HFF-Myc (cell line): ENCODE data around the gene GPC5.

Experiments
- DNase-seq: peaks from one replicate; pipeline ENCODE4 v3.0.0-alpha.2; 2011; ENCODE audit warnings: low read depth; ENCODE audit errors: extremely low read depth
- H3K4me3 ChIP-seq: replicated peaks from 2 replicates; pipeline ENCODE4 v1.5.1; 2011; ENCODE audit warnings: low read depth, mild to moderate bottlenecking, control low read depth, low read length
- TF ChIP-seq, protein P1 (sequence below): IDR thresholded peaks from 2 replicates; pipeline ENCODE4 v1.5.1; 2012; ENCODE audit warnings: mild to moderate bottlenecking, low read depth, low read length, control low read depth; ENCODE audit errors: missing control alignments

GPC5 gene

DNA sequence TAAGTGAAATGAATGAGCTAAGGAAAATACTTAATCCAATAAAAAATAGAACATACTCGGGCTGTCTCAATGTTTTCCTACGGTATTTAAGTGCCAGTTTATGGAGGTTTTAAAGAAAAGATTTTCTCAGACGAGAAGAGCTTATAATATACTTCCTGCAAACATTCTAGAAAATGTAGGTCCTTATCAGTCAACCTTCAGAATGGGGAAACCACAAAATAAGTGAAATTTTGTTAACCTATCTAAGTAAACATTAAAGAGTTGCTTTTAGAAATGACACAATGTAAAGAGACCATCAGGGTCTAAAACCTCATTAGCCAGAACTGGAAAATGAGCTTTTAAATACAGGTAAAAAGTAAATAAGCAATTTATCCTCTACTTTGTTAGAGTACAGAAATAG is 38.8 kb upstream of the GPC5 start:
- TF ChIP-seq, protein P1, sequence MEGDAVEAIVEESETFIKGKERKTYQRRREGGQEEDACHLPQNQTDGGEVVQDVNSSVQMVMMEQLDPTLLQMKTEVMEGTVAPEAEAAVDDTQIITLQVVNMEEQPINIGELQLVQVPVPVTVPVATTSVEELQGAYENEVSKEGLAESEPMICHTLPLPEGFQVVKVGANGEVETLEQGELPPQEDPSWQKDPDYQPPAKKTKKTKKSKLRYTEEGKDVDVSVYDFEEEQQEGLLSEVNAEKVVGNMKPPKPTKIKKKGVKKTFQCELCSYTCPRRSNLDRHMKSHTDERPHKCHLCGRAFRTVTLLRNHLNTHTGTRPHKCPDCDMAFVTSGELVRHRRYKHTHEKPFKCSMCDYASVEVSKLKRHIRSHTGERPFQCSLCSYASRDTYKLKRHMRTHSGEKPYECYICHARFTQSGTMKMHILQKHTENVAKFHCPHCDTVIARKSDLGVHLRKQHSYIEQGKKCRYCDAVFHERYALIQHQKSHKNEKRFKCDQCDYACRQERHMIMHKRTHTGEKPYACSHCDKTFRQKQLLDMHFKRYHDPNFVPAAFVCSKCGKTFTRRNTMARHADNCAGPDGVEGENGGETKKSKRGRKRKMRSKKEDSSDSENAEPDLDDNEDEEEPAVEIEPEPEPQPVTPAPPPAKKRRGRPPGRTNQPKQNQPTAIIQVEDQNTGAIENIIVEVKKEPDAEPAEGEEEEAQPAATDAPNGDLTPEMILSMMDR = no peak
- H3K4me3 ChIP-seq = no peak overlapping the region
- DNase-seq = no peak

DNA sequence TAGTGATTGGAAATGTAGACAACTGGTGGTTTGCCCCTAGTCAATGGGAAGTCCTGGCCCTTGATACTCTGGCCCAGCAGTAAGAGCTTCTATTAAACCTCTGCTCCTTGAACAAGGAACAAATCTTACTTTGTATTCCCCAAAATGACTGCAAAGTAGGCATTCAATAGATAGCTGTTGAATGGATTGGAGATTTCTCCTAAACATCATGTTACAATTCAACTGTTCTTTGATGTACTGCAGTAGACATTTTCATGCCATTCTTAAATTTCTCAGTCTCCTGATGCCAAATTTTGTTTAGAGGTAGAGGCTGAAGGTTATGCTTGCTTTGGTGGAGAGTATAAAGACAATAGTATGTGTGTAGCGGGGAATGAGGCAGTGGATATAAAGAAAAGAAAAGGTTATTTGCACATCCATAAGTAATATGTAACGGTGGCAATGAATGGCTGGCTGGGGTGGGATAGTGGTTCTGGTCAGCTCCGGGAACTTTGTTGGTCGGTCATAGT is 38.1 kb upstream of the GPC5 start:
- TF ChIP-seq, protein P1 = no peak
- H3K4me3 ChIP-seq = no peak overlapping the region
- DNase-seq = no peak

DNA sequence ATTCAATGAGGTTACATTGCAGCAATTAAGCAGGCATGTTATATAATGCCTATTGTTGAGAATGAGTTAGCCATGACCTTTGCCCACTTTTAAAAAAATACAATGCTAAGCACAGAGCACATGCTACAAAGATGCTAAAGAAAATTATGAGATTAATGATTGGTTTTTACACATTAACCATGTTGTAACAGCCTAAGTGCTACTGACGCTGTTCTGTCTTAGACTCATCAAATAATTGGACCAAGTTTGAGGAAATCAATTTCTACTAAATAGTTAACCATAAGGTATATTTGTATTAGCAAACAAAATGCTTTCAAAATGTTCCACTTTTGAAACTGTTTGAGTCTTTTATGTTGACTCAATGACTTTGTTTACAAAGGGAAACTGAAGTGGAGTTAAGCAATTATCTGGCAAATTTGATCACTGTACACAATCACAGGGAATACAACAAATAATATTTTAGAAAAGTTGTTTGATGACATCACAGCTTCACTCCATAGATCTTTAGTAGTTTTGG is 36.6 kb upstream of the GPC5 start:
- no peak for DNase-seq
- TF ChIP-seq, protein P1 = no peak

DNA sequence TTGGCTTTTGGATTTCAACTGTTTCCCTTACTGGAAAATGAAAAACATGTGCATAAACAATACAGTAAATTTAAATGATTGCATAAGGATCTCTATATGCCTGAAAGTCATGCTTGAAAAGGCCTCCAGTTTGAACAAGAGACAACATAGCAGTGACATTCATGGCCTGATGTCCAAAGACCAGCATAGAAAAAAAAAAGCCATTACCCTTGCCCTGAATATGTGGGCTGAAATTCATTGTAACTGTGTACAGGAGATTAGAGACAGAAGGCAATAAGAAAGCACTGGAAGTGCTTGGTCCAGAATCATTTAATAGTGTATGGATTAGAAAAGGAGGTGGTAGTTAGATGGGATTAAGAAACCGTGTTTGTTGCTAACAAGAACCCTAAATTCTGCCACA is 35.5 kb upstream of the GPC5 start:
- TF ChIP-seq, protein P1 = no peak
- H3K4me3 ChIP-seq = no peak overlapping the region
- DNase-seq = no peak

More for the DNA sequence above, 36.6 kb upstream of the GPC5 start:
- no peak overlapping the region for H3K4me3 ChIP-seq

DNA sequence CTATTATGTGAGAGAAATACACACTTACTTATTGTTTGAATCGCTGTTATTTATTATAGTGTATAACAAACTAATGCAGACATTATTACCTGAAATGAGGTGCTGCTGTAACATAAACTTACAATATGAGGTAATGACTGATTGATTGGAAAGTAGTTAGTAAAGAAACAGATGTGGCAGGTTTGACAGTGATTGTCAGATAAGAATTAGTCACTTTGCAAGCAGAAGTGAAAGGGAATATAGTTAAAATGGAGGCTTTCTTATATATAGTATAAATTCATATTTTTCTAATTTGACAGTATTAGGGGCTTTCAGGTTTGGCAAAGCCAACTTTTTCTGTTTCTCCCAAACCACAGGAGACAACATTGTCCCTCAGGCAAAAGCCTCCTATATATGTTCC is 30.3 kb upstream of the GPC5 start:
- TF ChIP-seq, protein P1 = no peak
- no peak overlapping the region for H3K4me3 ChIP-seq
- no peak for DNase-seq

DNA sequence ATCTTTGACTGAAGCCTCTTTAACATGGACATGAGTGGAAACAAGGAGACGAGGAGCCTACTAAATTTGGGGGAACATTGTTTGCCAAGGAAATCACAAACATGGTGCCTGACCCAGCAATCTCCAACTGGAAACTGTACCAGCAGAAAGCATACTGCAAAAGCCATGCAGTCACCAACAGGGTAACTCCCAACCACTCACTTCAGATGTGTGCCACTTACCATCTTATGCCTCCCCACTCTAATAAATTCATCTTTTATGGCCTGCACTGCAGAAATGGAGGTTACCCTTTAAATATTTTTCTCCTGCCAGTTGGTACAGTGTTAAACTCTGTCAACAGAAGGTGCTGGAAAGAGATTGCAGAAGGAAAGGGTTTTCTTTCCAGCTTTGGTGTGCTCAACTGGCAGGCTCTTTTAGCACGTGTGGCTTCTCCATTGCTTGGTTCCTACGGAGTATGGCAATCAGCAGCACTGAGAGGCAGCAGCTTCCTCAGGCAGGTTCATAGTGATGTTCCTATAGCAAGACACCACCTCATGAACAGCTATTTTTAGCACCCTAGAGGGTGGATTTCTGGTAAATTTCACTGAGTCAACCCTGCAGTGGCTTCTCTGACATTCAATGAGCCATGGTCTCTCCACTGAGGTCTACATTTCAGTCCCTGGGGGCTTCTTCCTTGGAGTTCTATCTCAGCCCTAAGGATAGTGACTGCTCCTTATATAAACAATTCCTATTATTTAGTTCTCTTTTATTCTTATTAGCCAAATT is 29.6 kb upstream of the GPC5 start:
- no peak overlapping the region for H3K4me3 ChIP-seq
- DNase-seq = no peak
- TF ChIP-seq, protein P1 = no peak
